ENCODE data around the gene SPSB1. TPM values are rescaled to one million over a fixed set of nuclear protein-coding genes. Genes with fewer than 3 reads are reported as not detected.

SPSB1 gene
- polyA plus RNA-seq, 1 donor from 2014 or later: 1.4 TPM

DNA sequence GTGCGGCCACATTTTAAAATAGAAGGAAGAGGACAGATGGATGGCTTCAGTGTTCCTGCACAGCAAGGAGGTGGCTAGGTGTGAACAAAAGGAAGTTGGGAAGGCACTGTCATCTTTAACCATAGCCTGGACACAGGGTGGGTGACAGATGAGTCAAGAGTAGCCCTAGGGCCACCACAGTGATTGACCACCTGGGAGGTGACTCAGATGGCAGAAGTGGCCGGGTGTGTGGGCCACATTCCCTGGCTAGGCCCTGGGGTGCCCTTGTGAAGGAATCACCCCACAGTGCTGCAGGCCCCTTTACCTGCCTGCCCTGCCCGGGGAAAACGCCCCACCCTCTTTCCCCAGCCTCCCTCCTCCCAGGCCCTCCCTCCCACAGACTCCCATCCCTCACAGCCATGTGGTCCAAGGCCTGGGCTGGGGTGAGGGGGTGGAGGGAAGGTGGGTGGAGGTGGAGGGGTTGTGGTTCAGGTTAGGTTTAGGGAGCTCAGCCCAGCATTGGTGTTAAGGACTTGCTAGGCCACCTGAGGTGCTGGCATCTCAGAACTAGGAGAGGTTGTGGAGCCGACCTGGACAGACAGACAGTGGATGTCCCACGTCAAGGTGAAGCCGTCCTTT is 59.1 kb downstream of the SPSB1 start:
- no peaks in the 10 kb centered on the region for H4K20me1 ChIP-seq (ENCODE audit: insufficient read depth)
- no peak overlapping the region for H2AFZ ChIP-seq (ENCODE audit: low read depth, low read length)
- H3K79me2 ChIP-seq (replicated peaks; ENCODE audit: insufficient read depth, low read length): no peaks in the 10 kb centered on the region
- no peak for TF ChIP-seq SMC3 (conservative IDR thresholded peaks at IDR 0.05; ENCODE audit: poor library complexity)
- no peak for TF ChIP-seq EP300 (conservative IDR thresholded peaks at IDR 0.05; ENCODE audit: poor library complexity, severe bottlenecking)
- TF ChIP-seq MXI1 (conservative IDR thresholded peaks at IDR 0.05; ENCODE audit: poor library complexity, severe bottlenecking): no peak
- TF ChIP-seq, protein P1, sequence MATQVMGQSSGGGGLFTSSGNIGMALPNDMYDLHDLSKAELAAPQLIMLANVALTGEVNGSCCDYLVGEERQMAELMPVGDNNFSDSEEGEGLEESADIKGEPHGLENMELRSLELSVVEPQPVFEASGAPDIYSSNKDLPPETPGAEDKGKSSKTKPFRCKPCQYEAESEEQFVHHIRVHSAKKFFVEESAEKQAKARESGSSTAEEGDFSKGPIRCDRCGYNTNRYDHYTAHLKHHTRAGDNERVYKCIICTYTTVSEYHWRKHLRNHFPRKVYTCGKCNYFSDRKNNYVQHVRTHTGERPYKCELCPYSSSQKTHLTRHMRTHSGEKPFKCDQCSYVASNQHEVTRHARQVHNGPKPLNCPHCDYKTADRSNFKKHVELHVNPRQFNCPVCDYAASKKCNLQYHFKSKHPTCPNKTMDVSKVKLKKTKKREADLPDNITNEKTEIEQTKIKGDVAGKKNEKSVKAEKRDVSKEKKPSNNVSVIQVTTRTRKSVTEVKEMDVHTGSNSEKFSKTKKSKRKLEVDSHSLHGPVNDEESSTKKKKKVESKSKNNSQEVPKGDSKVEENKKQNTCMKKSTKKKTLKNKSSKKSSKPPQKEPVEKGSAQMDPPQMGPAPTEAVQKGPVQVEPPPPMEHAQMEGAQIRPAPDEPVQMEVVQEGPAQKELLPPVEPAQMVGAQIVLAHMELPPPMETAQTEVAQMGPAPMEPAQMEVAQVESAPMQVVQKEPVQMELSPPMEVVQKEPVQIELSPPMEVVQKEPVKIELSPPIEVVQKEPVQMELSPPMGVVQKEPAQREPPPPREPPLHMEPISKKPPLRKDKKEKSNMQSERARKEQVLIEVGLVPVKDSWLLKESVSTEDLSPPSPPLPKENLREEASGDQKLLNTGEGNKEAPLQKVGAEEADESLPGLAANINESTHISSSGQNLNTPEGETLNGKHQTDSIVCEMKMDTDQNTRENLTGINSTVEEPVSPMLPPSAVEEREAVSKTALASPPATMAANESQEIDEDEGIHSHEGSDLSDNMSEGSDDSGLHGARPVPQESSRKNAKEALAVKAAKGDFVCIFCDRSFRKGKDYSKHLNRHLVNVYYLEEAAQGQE (IDR thresholded peaks at IDR 0.05; ENCODE audit: borderline replicate concordance): no peak
- TF ChIP-seq POLR2AphosphoS5 (IDR thresholded peaks at IDR 0.05): no peak
- TF ChIP-seq TAF1 (IDR thresholded peaks at IDR 0.05; ENCODE audit: low read depth): no peak
- TF ChIP-seq, protein P2, sequence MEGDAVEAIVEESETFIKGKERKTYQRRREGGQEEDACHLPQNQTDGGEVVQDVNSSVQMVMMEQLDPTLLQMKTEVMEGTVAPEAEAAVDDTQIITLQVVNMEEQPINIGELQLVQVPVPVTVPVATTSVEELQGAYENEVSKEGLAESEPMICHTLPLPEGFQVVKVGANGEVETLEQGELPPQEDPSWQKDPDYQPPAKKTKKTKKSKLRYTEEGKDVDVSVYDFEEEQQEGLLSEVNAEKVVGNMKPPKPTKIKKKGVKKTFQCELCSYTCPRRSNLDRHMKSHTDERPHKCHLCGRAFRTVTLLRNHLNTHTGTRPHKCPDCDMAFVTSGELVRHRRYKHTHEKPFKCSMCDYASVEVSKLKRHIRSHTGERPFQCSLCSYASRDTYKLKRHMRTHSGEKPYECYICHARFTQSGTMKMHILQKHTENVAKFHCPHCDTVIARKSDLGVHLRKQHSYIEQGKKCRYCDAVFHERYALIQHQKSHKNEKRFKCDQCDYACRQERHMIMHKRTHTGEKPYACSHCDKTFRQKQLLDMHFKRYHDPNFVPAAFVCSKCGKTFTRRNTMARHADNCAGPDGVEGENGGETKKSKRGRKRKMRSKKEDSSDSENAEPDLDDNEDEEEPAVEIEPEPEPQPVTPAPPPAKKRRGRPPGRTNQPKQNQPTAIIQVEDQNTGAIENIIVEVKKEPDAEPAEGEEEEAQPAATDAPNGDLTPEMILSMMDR (IDR thresholded peaks at IDR 0.05; ENCODE audit: poor library complexity, severe bottlenecking): no peak
- TF ChIP-seq RAD21 (conservative IDR thresholded peaks at IDR 0.05): no peak
- TF ChIP-seq EZH2 (IDR thresholded peaks at IDR 0.05; ENCODE audit: borderline replicate concordance, insufficient read depth, low read length, poor library complexity, severe bottlenecking): no peak
- no peak overlapping the region for H3K9ac ChIP-seq (ENCODE audit: low read length)
- no peaks in the 10 kb centered on the region for H3F3A ChIP-seq (ENCODE audit: insufficient read depth, low read length, poor library complexity, severe bottlenecking)
- H3K4me2 ChIP-seq (ENCODE audit: low read length): no peak overlapping the region
- H3K9me3 ChIP-seq (ENCODE audit: low read length): no peaks in the 10 kb centered on the region
- no peaks in the 10 kb centered on the region for H3K9me2 ChIP-seq (ENCODE audit: insufficient read depth, low read length)
- no peak overlapping the region for H3K4me3 ChIP-seq (ENCODE audit: low read length)
- H3K36me3 ChIP-seq (ENCODE audit: insufficient read depth, low read length): no peaks in the 10 kb centered on the region
- H3K27ac ChIP-seq (ENCODE audit: low read length): no peak overlapping the region
- no peaks in the 10 kb centered on the region for H3K27me3 ChIP-seq (ENCODE audit: insufficient read depth, low read depth, low read length)

DNA sequence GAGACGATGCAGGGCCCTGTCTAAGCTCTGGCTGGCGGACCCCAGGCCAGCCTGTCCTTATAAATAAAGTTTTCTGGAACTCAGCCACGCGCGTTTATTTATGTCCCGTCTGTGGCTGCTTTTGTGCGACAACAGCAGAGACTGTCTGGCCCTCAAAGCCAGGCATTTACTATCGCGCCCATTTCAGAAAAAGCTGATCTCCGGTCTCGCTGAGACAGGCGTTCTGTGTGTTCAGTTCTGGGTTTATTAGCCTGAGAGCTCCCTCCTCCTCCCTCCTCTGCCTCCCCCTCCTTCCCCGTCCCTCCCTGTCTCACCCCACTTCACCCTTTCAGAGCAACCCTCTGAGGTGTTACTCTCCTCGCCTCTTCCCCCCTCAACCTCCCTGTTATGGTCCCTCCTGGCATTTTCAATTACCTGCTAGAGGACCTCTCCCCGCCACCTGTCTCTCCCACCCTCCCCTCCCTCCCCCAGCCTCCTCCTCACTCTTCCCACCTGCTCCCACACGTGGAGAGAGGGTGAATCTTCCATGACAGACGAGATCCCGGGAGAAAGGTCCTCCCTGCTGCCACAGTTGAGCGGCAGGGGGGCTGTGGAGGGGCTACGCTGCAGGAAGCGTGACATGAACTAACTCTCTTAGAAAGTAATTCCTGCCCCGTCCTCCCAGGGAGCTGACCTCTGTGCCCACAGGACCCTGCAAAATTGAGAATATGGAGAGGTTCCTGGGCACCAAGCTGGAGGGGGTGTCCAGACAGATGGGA is 59.9 kb downstream of the SPSB1 start:
- Histone ChIP-seq H3K27ac (ENCODE audit: low read length) (no peak overlapping the region), H3K9ac (ENCODE audit: low read length) (no peak overlapping the region), H4K20me1 (ENCODE audit: insufficient read depth) (no peaks in the 10 kb centered on the region)

More for the DNA sequence above, 59.9 kb downstream of the SPSB1 start:
- Histone ChIP-seq H3K9me3 (ENCODE audit: low read length) (no peaks in the 10 kb centered on the region), H3F3A (ENCODE audit: insufficient read depth, low read length, poor library complexity, severe bottlenecking) (no peaks in the 10 kb centered on the region), H2AFZ (ENCODE audit: low read depth, low read length) (no peak overlapping the region), H3K4me2 (ENCODE audit: low read length) (no peak overlapping the region), H3K27me3 (ENCODE audit: insufficient read depth, low read depth, low read length) (no peaks in the 10 kb centered on the region), H3K36me3 (ENCODE audit: insufficient read depth, low read length) (no peaks in the 10 kb centered on the region), H3K79me2 (replicated peaks; ENCODE audit: insufficient read depth, low read length) (no peaks in the 10 kb centered on the region), H3K4me3 (ENCODE audit: low read length) (no peak overlapping the region), H3K9me2 (ENCODE audit: insufficient read depth, low read length) (no peaks in the 10 kb centered on the region)
- TF ChIP-seq TAF1 (IDR thresholded peaks at IDR 0.05; ENCODE audit: low read depth) (no peak), SMC3 (conservative IDR thresholded peaks at IDR 0.05; ENCODE audit: poor library complexity) (no peak), EP300 (conservative IDR thresholded peaks at IDR 0.05; ENCODE audit: poor library complexity, severe bottlenecking) (no peak), MXI1 (conservative IDR thresholded peaks at IDR 0.05; ENCODE audit: poor library complexity, severe bottlenecking) (no peak), POLR2AphosphoS5 (IDR thresholded peaks at IDR 0.05) (no peak), EZH2 (IDR thresholded peaks at IDR 0.05; ENCODE audit: borderline replicate concordance, insufficient read depth, low read length, poor library complexity, severe bottlenecking) (no peak)
- TF ChIP-seq, protein P2 (IDR thresholded peaks at IDR 0.05; ENCODE audit: poor library complexity, severe bottlenecking): no peak
- TF ChIP-seq, protein P1 (IDR thresholded peaks at IDR 0.05; ENCODE audit: borderline replicate concordance): no peak

Data from neural cell (in vitro differentiated cells).